HG02763 (cell line): ENCODE measurements around the gene PDIA2.
"Not testable (repeated sequence)": the region's sequence is repeated elsewhere in the genome, so short reads cannot be mapped to it uniquely, and the experiment has no call there.

Source experiments
- ATAC-seq: cut with Tn5 transposase; IDR thresholded peaks from one replicate; pipeline ENCODE4 v1.9.1; 2021; ENCODE audit warnings: mild to moderate bottlenecking, moderate library complexity; ENCODE audit not compliant: unreplicated experiment

PDIA2 gene

DNA sequence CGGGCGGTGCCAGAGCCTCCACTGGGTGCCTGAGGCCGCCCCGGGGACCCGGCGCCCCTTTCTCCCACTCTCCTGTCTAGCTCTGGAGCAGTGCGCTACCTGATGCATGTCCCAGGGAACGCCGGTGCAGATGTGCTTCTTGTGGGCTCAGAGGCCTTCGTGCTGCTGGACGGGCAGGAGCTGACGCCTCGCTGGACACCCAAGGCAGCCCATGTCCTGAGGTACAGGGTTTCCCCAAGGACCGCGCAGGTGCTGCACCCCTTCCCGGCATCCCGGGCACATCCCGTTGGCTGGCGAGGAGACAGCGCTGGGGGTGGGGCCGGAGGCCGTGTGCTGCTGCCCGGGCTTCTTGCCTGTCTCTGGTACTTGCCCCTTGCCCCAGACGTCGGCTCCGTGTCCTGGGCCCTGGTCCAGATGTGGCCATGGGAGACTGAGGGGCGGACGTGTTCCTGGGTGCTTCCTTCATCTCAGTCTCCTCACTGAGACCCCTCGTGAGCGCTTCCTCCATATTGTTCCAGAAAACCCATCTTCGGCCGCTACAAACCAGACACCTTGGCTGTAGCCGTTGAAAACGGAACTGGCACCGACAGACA is 19.7 kb upstream of the PDIA2 start:
- ATAC-seq: no peak

GRCh38 chr16:263944-264343 is 19.0 kb upstream of the PDIA2 start:
- ATAC-seq: no peak

- no peak for ATAC-seq
Measured at GRCh38 chr16:264440-264951, 18.5 kb upstream of the PDIA2 start.

DNA sequence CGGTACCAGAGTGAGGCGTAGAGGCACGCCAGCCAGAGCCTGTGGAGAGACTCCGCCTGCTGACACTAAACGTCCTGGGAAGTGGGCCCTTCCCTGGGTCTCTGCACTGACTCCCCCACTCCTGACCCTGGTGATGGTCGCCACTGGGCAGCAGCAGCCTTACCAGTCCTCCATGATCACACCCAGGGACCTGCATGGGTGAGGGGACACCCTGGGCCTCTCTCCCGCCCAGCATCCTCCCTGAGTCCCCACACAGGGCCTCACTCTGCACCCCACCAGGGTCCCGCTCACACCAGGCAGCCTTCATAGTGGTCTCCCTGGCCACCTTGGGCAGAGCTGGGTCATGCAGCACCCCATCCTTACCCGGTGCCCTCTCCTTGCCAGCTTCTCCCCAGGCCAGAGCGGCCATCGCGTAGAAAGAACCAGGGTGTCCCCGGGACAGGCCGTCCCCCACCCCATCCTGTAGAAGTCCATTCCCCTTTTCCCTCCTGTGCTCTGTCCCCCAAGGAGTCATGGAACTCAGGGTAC is 17.9 kb upstream of the PDIA2 start:
- ATAC-seq: no peak

GRCh38 chr16:265711-266110 is 17.3 kb upstream of the PDIA2 start:
- ATAC-seq: no peak

- no peak for ATAC-seq
Measured at GRCh38 chr16:266258-267164, 16.5 kb upstream of the PDIA2 start.

- not testable (repeated sequence) for ATAC-seq
Measured at GRCh38 chr16:267562-267961, 15.4 kb upstream of the PDIA2 start.

DNA sequence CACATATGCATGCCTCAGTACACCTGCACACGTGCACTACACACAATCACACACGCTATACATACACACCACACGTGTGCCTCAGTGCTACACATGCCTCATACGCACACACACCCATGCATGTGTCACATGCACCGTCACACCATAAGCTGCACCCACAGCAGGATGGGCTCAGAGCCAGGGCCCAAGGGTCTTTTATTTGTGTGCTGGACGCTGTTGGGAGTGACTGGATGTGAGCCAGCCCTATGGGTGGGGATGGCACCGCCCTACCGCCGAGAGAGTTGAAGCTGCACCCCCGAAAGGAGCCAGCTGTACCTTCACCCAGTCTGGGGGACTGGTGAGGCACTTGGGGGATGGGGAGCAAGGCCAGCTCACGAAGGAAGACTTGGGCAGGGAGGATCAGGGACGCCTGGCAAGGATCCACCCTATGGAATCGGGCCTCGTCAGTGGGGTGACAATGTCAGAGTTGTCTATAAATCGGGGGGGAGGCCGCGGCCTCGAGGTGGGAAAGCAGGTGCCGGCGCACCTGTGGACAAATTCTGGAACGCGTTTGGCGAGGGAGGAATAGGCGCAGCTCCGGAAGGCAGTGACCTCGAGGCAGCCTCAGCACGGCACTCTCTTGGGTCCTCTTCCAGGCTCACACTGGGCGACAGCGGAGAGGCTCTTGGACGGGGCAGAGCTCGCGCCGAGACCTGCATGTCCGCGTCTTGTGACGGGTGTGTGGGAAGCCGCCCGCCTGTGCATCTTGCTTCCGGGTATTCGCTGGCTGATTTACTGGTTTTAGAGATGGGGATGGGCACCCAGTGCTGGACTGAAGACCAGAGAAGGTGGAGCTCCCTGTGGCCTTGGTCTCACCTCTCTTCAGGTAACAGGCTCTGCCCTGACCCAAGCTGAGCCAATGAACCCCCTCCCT is 14.6 kb upstream of the PDIA2 start:
- no peak for ATAC-seq

GRCh38 chr16:269061-269796 is 13.7 kb upstream of the PDIA2 start:
- ATAC-seq: no peak

DNA sequence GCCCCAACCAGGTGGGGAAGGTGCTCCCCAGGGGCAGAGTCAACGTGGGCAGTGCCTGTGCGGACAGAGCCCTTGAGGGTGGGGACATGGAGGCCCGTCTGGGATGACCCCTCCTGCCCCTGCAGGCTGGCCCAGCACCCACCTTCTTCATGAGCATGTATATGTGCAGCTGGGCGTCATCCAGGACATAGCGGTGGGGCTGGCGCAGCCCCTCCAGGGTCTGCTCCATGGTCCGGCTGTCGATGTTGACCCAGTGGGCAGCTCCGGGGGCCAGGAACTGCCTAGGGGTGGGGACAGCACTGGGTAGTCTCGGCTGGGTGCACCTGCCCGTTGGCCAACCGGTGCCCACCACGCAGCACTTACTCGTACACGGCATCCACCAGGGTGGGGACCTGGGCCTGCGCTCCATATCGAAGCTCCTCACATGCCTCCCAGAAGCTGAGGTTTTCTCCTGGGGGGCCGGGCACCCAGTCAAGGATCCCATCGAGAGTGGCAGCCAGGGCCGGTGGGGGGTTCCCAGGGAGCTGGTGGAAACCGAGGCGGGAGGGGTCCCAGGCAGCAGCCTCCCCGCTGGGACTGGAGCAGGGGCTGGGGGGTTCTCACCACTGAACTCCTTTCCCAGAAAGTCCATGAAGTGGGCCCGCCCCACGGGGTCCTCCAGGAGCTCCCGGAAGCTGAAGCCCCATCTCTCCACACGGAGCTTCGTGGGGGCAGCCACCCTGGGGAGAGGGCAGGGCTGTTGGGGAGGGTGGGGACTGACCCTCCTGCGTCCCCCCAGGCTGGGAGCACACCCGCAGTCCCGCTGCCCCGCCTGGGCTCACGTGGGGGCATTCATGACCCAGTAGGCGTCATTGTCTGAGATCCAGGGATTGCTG is 12.3 kb upstream of the PDIA2 start:
- ATAC-seq: no peak

- no peak for ATAC-seq
Measured at GRCh38 chr16:272633-273546, 10.1 kb upstream of the PDIA2 start.

- no peak for ATAC-seq
Measured at GRCh38 chr16:273547-274421, 9.2 kb upstream of the PDIA2 start.

GRCh38 chr16:275041-275641 is 7.8 kb upstream of the PDIA2 start:
- no peak for ATAC-seq

- ATAC-seq: no peak
Measured at GRCh38 chr16:275786-276232, 7.2 kb upstream of the PDIA2 start, which contains the start of gene RGS11. RGS11 (minus strand) TSS chr16:275944; CDS start chr16:275911, 33 bp downstream.

- ATAC-seq: no peak
Measured at GRCh38 chr16:276426-277077, 6.4 kb upstream of the PDIA2 start.

- ATAC-seq: no peak
Measured at GRCh38 chr16:278863-279366, 4.0 kb upstream of the PDIA2 start.
